Daoy (cell line): ENCODE measurements around the gene KRTAP10-8. TPM values are rescaled to one million over a fixed set of nuclear protein-coding genes. Genes with fewer than 3 reads are reported as not detected.
A peak's percentile ranks its signal among the peaks of the same experiment; 100 is the strongest.
"Not testable (repeated sequence)": the region's sequence is repeated elsewhere in the genome, so short reads cannot be mapped to it uniquely, and the experiment has no call there.

Experiments used
- DNase-seq: peaks from one replicate; pipeline ENCODE4 v3.0.0-alpha.2; 2015; ENCODE audit warnings: low read depth
- total RNA-seq: library from RNA; depleted of rRNA; stranded (reverse); fragments of >200 nt; shearing (Covaris generic); gene quantifications from 2 replicates; pipeline ENCODE4 v1.2.3, GENCODE V29; 2014

Gene KRTAP10-8
- total RNA-seq, 1 experiment from 2014 or later, result not detected

- no peak for DNase-seq
Measured at GRCh38 chr21:44599264-44600029, 12.4 kb upstream of the KRTAP10-8 start.

GRCh38 chr21:44600118-44600978 lies 11.5 kb upstream of the KRTAP10-8 start, which contains the start of gene KRTAP10-7:
TSS of gene KRTAP10-7 (plus strand) at chr21:44600597. CDS start at chr21:44600622, 25 bp downstream.
- not testable (repeated sequence) for DNase-seq

GRCh38 chr21:44601091-44601490 lies 10.8 kb upstream of the KRTAP10-8 start:
- peak; percentile 51 for DNase-seq

DNA sequence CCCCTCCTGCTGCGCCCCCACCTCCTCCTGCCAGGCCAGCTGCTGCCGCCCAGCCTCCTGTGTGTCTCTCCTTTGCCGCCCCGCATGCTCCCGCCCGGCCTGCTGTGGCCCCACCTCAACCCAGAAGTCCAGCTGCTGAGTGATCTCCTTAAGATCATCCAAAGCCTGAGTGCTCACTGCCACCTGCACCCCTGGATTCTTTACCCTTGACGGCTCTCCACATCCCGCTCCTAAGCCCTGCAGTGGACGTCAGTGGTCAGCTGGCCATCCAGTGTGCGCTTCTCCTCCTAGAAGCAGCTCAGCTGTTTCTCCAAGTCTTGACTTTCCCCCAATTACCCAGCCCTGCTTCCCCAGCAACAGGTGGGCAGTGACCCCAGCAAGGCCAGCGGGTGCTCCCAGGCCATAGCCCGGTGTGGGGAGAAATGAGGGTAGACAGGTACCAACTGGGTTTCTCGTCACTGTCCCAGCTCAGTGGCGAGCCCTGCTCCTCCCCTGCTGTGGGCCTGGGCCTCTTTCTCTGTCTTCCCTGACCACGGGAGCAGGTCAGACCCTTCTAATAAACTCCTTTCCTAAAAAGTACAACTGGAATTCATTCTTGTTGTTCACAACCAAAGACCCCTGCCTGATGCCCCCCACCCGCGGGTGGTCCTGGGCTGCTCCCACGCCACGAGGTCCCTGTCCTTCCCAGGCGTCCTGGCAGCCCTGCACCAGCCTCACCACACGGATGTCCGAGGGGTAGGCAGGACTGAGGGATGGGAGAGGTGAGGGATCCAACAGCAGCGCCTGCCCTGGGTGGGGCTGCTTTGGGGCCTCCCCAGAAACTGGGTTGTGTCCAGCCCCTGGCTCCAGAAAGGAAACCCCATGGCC lies 10.1 kb upstream of the KRTAP10-8 start:
- no peak for DNase-seq

- DNase-seq, result no peak
Measured at GRCh38 chr21:44602463-44602850, 9.4 kb upstream of the KRTAP10-8 start.

DNA sequence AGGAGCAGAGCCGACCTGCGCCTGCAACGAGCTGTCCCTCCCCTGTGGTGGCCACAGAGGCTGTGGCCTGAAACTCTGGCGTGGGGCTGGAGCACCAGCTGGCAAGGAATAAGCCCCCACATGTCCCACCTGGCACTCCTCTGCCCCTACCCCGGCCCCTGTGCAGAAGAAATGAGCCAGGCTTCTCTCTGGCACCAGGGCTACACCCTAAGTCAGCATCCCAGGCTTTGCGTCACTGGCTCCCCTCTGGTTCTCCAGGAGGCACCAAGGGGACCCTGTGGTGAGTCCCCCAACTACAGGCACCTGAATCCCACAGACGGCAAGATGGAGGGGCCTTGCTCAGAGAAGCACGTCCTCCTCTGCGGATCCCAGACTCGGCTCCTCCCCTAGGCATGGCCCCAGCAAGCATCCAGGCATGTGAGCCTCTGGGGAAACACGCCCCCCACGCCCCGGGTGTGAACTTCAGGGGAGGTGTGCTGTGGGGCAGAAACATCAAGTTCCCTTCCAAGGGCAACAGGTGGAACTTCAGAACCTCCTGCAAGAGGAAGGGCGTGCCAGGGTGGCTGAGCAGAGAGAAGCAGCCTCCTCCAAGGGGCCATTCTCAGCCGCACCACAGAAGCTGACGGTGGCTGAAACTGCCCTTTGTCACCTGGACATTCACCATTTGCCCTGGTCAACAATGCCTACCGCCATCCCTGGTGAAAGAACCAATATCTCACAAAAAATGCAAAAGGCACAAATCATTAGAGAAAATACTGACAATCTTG lies 8.6 kb upstream of the KRTAP10-8 start:
- DNase-seq, result no peak

- no peak for DNase-seq
Measured at GRCh38 chr21:44603911-44604310, 8.0 kb upstream of the KRTAP10-8 start.

GRCh38 chr21:44606495-44606894 lies 5.4 kb upstream of the KRTAP10-8 start:
- DNase-seq, result no peak

DNA sequence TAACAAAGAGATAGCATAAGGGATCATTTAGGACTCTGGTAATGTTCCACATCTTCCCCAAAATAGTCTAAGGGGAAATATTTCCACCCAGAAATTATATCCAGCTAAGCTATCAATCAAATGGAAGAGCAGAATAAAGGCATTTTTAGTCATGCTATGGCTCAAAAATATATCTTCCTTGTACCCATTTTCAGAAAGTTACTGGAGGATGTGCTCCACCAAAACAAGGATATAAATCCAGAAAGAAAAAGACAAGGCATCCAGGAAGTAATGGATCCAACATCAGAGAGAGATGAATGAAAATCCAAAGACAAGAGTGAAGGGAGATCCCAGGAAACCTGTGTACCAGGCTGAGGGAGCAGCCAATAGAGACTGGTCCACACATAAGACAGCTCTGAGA lies 2.7 kb upstream of the KRTAP10-8 start:
- no peak for DNase-seq

- DNase-seq, result not testable (repeated sequence)
Measured at GRCh38 chr21:44610157-44610843, 1.6 kb upstream of the KRTAP10-8 start.

- DNase-seq, result no peak
Measured at GRCh38 chr21:44611551-44611950, 328 bp upstream of the KRTAP10-8 start.

- DNase-seq, result no peak
Measured at GRCh38 chr21:44612669-44613229, 870 bp downstream of the KRTAP10-8 start.

DNA sequence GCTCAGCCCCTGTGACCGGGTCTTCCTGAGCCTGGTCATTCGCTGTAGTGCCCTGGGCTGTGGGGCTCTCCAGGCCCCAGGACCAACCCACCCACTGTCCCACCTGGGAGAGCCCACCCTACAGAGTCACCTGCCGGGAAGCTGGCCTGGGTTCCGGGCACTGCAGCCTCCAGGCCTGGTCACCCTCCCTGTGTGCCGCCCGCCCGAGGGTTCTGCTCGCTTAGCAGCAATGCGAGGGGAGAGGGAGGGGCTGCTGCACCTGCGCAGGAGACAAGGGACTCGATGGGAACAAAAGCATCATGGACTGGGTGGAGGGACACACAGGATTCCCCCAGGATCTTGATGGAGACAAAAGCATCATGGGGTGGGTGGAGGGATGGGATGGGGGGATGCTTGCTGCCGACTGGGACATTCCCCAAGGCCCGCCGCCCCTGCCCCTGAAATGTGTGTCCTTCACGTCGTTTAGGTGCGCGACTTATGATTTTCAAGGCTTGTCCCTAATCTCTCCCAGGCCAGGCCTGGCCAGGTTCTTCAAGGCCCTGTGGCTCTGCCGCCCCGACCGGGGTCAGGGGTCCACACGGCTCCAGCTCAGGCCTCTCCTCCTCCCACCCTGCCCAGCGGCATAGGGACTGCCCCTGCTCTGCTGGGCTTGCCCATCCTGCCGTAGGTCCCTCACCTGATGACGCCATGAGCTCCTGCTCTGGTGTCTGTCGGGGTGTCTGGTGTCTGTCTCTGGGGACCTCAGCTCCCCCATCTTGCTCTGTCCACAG lies 1.7 kb downstream of the KRTAP10-8 start:
- no peak for DNase-seq

DNA sequence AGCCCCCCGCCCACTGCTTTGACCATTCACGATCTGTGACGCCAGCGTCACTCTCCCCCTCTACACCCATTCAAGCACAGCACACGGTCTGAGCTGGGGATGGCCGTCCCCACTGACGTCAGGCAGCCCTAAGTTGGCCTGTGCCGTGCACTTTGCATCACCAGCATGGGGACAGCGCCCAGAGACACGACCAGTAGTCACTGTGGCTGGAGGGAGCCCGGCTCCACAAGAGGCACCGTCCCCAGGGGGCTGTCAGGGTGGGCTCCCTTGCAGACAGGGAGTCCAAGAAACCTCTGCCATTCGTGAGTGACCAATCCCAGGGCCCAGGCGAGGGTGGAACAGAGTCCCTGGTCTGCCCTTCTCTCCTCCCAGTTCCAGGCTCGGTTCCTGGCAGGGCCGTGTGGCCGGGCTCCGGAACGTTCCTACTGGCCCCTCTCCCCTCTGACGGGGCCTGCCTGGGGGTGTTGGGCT lies 2.3 kb downstream of the KRTAP10-8 start:
- no peak for DNase-seq

GRCh38 chr21:44614961-44615391 lies 3.1 kb downstream of the KRTAP10-8 start:
- no peak for DNase-seq

DNA sequence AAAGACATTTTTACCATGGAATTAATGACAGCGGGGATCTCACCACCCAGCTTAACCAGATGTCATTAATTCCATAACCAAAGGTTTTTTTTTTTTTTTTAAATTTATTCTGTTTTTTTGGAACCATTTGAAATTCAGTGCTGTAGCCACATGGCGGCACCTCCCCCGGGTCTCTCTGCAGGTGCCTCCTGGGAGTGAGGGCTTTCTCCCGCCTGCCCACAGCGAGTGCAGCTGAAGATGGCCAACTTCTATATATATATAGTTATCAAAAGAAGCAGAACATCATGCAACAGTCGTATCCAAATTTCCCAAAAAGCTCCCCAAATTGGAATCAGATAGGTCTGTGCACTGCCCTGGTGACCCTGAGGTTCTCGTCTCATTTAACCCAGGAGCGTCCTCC lies 3.6 kb downstream of the KRTAP10-8 start:
- no peak for DNase-seq

- no peak for DNase-seq
Measured at GRCh38 chr21:44615911-44616590, 4.2 kb downstream of the KRTAP10-8 start.

- DNase-seq, result no peak
Measured at GRCh38 chr21:44616591-44616926, 4.7 kb downstream of the KRTAP10-8 start.

DNA sequence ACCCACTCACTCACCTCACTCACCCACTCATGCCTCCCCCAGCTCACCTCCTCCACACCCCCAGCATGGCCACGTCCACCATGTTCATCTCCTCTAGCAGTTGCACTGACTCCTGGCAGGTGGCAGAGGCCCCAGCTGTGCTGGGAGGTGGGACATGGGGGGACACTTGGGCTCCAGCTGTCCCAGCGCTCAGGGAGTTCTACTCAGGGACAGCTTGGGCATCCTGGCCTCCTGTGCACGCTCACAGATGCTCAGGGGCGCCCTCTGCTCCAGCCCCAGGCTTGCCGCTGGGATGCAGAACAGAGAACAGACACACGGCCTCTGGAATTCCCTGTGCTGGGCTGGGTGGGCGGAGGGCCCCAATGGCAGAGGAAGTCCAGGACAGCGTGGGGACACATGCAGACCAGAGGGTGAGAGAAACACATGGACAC lies 5.2 kb downstream of the KRTAP10-8 start:
- DNase-seq, result no peak
